Progenitor cell of endocrine pancreas (in vitro differentiated cells): ENCODE measurements around the gene CDC27. TPM values are rescaled to one million over a fixed set of nuclear protein-coding genes. Genes with fewer than 3 reads are reported as not detected.
"Not testable (repeated sequence)": the region's sequence is repeated elsewhere in the genome, so short reads cannot be mapped to it uniquely, and the experiment has no call there.

ENCODE experiments used
- DNase-seq: peaks from one replicate; pipeline ENCODE4 v3.0.0; 2021; ENCODE audit warnings: low spot score; ENCODE audit not compliant: unreplicated experiment
- H3K27ac Mint-ChIP-seq: 2 replicates; pipeline ENCODE4 v1.8.0; 2021; ENCODE audit warnings: mild to moderate bottlenecking, moderate library complexity, mixed read lengths
- H3K27me3 Mint-ChIP-seq: 2 replicates; pipeline ENCODE4 v1.8.0; 2021; ENCODE audit warnings: mixed read lengths
- H3K36me3 Mint-ChIP-seq: 2 replicates; pipeline ENCODE4 v1.8.0; 2022; ENCODE audit warnings: mixed read lengths; ENCODE audit not compliant: insufficient read depth
- H3K4me1 Mint-ChIP-seq: 2 replicates; pipeline ENCODE4 v1.8.0; 2021; ENCODE audit warnings: low read depth, mixed read lengths
- H3K4me3 Mint-ChIP-seq: 2 replicates; pipeline ENCODE4 v1.8.0; 2021; ENCODE audit warnings: low read depth, mild to moderate bottlenecking, moderate library complexity, mixed read lengths
- H3K9me3 Mint-ChIP-seq: 2 replicates; pipeline ENCODE4 v1.8.0; 2021; ENCODE audit warnings: low read depth, mixed read lengths
- total RNA-seq: library from RNA; stranded (reverse); gene quantifications from 2 replicates; pipeline ENCODE4 v1.2.1, GENCODE V29; 2021
- TF ChIP-seq, protein P1 (sequence below): fragments of 200-600 bp; sonication (generic); IDR thresholded peaks from one replicate; pipeline ENCODE4 v1.5.0; 2021; ENCODE audit warnings: antibody characterized with exemption, mild to moderate bottlenecking; ENCODE audit not compliant: unreplicated experiment

Gene CDC27
- total RNA-seq, 1 donor from 2014 or later = 87.4 TPM

- TF ChIP-seq, protein P1, sequence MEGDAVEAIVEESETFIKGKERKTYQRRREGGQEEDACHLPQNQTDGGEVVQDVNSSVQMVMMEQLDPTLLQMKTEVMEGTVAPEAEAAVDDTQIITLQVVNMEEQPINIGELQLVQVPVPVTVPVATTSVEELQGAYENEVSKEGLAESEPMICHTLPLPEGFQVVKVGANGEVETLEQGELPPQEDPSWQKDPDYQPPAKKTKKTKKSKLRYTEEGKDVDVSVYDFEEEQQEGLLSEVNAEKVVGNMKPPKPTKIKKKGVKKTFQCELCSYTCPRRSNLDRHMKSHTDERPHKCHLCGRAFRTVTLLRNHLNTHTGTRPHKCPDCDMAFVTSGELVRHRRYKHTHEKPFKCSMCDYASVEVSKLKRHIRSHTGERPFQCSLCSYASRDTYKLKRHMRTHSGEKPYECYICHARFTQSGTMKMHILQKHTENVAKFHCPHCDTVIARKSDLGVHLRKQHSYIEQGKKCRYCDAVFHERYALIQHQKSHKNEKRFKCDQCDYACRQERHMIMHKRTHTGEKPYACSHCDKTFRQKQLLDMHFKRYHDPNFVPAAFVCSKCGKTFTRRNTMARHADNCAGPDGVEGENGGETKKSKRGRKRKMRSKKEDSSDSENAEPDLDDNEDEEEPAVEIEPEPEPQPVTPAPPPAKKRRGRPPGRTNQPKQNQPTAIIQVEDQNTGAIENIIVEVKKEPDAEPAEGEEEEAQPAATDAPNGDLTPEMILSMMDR = no peak
- peaks cover 32% of the 10 kb centered on the region for H3K4me1 Mint-ChIP-seq
Observed at GRCh38 chr17:47218896-47219430, 29.9 kb upstream of the CDC27 start.

GRCh38 chr17:47217279-47217678 lies 28.2 kb upstream of the CDC27 start:
- not testable (repeated sequence) for H3K27ac Mint-ChIP-seq, H3K4me3 Mint-ChIP-seq, H3K36me3 Mint-ChIP-seq, H3K9me3 Mint-ChIP-seq, DNase-seq, H3K27me3 Mint-ChIP-seq
- H3K4me1 Mint-ChIP-seq = peaks cover 22% of the 10 kb centered on the region

More at GRCh38 chr17:47218896-47219430, 29.9 kb upstream of the CDC27 start:
- Mint-ChIP-seq H3K4me3 (no peak overlapping the region), H3K9me3 (peaks cover 6% of the 10 kb centered on the region), H3K36me3 (peaks cover 2% of the 10 kb centered on the region), H3K27me3 (peaks cover 4% of the 10 kb centered on the region), H3K27ac (peak overlapping the region; percentile 78)
- no peak for DNase-seq

DNA sequence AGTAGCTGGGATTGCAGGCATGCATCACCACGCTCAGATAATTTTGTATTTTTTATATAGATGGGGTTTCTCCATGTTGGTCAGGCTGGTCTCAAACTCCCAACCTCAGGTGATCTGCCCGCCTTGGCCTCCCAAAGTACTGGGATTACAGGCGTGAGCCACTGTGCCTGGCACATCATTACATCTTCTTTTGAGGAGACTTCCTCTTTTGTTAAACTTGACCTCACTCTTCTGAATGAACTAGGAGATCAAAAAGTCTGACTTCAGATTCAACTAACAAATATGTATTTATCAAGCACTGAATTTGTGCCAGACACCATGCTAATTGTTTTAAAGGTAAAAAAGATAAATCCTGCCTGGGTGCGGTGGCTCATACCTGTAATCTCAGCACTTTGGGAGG lies 27.7 kb upstream of the CDC27 start:
- H3K4me3 Mint-ChIP-seq, DNase-seq, H3K36me3 Mint-ChIP-seq, H3K9me3 Mint-ChIP-seq, H3K27me3 Mint-ChIP-seq, H3K27ac Mint-ChIP-seq: not testable (repeated sequence)
- peaks cover 22% of the 10 kb centered on the region for H3K4me1 Mint-ChIP-seq

GRCh38 chr17:47214931-47215330 lies 25.8 kb upstream of the CDC27 start:
- Mint-ChIP-seq H3K36me3 (no peaks in the 10 kb centered on the region), H3K9me3 (no peaks in the 10 kb centered on the region), H3K27ac (no peak overlapping the region), H3K4me1 (peaks cover 13% of the 10 kb centered on the region), H3K27me3 (peaks cover 3% of the 10 kb centered on the region), H3K4me3 (no peak overlapping the region)
- TF ChIP-seq, protein P1 = no peak
- DNase-seq = no peak

DNA sequence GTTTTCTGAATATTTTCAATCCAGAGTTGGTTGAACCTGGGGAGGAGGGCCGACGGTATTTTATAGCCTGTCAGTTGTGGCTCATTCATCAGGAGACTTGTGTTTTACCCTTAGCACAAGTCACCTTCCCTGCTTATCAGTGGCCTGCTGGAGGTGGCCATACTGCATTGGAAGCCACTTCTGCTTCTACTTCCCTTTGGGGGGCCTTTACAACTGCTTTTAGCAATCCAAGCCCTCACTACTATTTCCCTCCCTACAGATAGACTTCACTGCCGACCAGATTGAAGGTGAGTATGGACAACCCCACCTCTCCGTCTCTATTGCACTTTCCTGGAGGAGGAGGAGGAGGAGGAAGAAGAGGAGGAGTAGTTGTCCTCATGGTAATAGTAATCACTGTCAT lies 24.4 kb upstream of the CDC27 start:
- DNase-seq = no peak
- TF ChIP-seq, protein P1 = no peak
- Mint-ChIP-seq H3K4me3 (no peak overlapping the region), H3K9me3 (no peaks in the 10 kb centered on the region), H3K27ac (no peak overlapping the region), H3K27me3 (peaks cover 3% of the 10 kb centered on the region), H3K4me1 (peaks cover under 1% of the 10 kb centered on the region), H3K36me3 (no peaks in the 10 kb centered on the region)

DNA sequence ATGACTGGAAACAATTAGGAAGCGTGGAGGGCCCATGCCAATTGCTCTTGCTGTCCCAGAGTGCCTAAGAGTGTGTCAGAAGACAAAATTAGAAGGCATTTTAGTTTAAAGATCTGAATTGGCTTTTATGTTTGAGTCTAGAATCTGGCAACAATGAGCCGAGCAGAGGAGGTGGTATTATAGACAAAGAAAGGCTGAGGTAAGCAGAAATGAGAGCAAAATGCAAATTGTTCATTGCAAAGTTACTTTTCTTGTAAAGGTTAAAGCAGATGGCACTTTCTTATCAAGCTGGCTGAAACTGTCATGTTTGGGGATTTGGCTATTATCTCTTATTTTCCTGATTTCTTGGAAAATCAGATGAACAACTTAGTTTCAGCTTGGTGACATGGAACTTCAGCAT lies 23.4 kb upstream of the CDC27 start:
- H3K27me3 Mint-ChIP-seq = peaks cover 3% of the 10 kb centered on the region
- TF ChIP-seq, protein P1 = no peak
- H3K4me3 Mint-ChIP-seq = no peak overlapping the region
- no peak overlapping the region for H3K27ac Mint-ChIP-seq
- no peaks in the 10 kb centered on the region for H3K36me3 Mint-ChIP-seq
- H3K9me3 Mint-ChIP-seq = no peaks in the 10 kb centered on the region
- no peaks in the 10 kb centered on the region for H3K4me1 Mint-ChIP-seq
- no peak for DNase-seq
